ENCODE results near the gene TSEN54.

Gene TSEN54

DNA sequence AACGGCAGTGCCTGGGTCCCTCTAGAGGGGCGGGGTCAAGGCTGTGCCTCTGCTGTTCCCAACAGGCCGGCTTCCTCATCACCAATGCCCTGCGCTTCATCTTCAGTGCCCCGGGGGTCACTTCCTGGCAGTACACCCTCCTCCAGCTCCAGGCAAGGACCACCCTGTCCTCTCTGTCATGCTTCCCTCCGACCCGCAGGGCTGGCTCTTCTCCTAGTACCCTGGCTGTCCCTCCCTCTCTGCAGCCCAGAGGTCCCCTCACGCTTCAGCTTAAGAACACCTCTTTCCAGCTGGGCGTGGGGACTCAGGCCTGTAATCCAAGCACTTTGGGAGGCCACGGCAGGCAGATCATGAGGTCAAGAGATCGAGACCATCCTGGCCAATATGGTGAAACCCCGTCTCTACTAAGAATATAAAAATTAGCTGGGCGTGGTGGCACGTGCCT lies 26.8 kb upstream of the TSEN54 start:
- no peak for DNase-seq

DNA sequence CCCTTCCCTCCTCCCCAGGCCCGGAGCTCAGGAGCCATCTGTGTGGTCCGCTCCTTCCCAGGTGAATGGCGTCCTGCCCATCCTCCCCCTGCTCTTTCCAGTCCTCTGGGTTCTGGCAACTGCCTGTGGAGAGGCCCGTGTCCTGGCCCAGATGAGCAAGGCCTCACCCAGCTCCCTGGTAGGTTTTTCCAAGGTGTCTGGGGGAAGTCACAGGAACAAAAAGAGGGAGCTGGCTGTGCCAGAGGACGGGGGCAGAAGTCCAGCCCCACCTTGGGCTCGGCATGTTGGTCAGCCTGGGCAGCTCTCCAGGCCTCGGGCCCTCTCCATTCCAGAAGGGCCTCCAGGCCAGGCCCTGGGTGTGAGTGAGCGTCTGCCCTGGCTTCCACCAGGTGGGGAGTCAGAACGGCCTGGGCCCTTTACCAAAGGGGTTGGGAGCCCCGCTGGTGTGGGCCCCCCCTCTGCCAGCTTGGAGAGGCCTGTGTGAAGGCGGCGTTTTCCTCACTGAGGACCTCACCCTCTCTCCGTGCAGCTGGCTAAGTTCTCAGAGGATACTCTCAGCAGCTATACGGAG lies 26.1 kb upstream of the TSEN54 start:
- no peak for DNase-seq

DNA sequence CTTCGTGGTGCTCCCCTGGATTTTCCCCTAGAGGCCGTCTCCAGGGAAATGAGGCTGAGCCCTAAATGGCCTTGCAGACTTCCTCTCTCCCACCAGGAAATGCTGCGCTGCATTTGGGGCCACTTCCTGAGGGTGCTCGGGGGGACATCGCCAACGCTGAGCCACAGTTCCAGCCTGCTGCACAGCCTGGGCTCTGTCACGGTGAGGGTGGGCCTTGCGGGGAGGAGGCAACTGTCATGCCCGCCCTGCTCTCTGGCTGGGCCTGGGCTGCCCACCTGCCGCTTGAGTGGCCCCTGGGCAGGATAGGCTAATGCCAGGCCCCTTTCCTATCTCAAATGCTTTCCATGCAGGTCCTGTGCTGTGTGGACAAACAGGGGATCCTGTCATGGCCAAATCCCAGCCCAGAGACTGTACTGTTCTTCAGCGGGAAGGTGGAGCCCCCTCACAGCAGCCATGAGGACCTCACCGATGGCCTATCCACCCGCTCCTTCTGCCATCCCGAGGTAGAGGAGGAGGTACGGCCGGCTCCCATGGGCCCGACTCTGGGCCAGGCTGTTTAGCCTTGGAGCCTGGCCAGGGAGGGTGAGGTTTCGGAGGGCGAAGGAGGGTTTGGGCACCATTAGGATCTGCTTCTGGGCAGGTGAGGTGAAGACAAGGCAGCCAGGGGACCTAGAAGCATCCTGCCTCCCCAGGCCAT lies 25.2 kb upstream of the TSEN54 start:
- no peak for DNase-seq

GRCh38 chr17:75491680-75492079 lies 24.6 kb upstream of the TSEN54 start:
- DNase-seq: no peak

- no peak for DNase-seq
Observed at GRCh38 chr17:75492555-75493168, 23.7 kb upstream of the TSEN54 start.

- DNase-seq: no peak
Observed at GRCh38 chr17:75493476-75494129, 22.7 kb upstream of the TSEN54 start.

DNA sequence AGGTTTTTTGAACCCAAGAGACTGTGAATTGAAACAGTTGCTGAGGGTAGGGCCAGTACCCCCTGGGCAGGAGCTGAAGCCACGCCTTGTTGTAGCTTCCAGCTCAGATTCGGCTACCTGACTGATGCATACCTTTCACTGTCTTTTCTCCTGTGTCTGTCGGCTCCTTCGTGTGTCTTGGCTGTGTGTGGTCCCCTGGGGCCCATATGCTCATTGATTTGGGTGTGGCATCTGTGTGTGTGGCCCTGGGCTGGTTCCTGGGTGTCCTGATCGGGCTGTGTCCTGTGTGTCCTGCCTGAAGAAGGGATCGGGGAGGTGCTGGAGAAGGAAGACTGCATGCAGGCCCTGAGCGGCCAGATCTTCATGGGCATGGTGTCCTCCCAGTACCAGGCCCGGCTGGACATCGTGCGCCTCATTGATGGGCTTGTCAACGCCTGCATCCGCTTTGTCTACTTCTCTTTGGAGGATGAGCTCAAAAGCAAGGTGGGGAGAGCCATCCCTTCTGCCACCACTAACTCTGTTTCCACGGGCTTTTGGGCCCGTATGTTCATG lies 21.9 kb upstream of the TSEN54 start:
- no peak for DNase-seq

DNA sequence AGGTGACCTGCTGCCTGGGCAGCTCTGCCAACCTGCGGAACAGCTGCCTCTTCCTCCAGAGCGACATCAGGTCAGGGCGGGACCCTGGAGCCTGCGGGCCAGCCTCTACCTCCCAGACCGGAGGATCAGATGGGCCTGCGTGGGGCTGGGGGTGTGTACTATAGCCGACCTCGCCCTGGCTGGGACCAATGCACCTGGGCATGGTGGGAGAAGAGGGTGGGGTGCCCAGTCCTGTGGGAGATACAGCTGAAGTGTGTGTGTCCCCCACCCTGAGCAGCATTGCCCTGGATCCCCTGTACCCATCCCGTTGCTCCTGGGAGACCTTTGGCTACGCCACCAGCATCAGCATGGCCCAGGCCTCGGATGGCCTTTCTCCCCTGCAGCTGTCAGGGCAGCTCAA lies 20.3 kb upstream of the TSEN54 start:
- DNase-seq: no peak

DNA sequence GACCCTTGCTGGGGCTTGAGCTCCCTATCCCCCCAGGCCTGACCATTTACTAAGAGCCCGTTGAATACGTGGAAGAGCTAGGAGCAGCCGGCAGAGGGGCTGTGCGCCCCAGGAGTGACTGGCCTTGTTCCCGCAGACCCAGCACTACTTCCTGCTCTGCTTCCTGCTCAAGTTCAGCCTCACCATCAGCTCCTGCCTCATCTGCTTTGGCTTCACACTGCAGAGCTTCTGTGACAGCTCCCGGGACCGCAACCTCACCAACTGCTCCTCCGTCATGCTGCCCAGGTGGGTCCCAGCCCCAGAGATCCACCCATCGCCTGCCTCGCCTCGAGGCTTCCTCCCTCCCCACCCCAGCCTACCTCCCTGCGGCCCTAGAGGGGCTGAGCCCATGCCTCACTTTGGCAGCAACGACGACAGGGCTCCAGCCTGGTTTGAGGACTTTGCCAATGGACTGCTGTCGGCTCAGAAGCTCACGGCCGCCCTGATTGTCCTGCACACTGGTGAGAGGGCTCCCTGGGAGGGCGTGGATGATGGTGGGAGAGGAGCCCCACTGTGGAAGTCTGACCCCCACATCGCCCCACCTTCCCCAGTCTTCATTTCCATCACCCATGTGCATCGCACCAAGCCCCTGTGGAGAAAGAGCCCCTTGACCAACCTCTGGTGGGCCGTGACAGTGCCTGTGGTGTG lies 18.1 kb upstream of the TSEN54 start:
- DNase-seq: no peak

DNA sequence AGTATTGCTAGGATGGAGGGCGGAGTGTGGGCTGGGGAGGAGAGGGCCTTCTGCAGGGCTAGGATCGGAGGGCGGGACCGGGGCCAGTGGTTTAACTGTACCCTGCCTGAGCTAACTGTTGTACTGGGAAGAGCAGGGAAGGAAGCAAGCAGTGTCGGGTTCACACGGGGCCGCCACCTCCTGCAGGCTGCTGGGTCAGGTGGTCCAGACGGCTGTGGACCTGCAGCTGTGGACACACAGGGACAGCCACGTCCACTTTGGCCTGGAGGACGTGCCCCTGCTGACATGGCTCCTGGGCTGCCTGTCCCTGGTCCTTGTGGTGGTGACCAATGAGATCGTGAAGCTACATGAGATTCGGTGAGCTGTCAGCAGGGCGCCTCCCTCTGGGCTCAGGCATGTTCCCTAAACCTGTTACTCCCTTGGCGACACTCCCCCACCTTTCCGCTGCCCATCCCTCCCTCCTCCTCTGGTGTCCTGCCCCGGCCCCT lies 17.6 kb upstream of the TSEN54 start:
- DNase-seq: no peak

GRCh38 chr17:75499313-75500022 lies 16.9 kb upstream of the TSEN54 start:
- no peak for DNase-seq

DNA sequence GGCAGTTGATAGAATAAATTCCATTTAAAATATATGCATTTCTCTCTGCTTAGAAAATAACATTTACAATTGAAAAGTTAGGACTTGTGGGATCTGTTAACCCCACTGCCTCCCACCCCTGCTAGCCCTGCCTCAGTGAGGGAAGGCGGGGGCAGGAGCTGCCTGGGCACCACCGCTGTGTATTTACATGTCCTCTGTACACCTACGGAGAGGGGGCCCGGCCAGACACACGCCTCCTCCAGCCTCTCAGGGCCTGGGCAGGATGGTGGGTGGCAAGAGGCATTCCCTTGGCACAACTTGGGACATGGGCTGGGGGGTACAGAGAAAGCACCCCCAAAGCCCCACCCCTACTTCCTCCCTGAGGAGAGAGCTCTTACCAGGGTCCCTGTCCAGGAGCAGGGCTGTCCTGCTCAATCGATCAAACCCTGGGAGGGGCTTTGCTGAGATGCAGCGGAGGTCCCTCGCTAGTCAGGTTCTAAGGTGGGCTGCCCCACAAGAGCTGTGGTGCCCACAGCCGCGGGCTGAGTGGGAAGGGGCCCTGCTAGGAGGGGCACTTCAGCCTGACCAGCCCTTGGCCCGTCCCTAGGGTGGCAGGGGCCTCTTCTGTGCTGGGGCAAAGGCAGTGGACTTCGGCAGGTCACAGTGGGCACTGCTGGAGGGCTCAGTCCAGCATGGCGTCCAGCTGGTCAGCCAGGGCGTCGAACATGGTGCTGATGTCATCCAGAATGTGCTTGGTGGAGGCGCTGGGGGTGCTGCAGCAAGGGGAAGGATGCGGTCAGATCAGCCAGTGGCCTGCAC lies 15.7 kb upstream of the TSEN54 start:
- DNase-seq: no peak

DNA sequence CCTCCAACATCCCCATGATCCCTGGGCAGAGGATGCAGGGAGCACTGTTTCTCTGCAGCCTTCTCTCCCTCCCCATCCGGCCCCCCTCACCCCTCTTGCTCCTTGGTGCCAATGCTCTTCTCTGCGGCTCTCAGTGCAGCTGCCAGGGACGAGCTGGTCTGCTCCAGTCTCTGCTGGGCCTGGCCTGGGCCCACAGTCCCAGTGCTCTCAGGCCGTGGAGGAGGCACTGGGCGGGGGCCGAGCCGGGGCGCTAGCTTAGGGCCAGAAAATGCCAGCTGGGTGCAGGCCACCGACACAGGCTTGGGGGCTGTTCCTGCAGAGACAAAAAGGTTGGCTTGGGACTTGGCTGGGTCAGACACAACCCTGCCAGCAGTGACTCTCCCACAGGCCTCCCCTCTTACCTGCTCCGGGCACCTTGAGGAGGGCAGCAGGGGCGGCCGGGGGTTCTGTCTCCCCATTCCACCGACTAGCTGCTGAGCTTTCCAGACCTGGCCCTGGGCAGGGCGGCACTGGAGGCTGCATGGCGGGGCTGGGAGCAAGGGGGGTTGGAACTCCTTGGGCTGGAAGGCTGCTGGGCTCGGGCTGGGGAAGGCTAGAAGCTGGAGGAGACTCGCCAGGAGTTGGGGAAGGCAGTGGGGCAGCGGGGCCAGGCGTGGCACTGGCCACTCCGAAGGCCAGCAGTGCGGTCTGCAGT lies 14.8 kb upstream of the TSEN54 start:
- DNase-seq: no peak

GRCh38 chr17:75502072-75502720 lies 14.1 kb upstream of the TSEN54 start:
- DNase-seq: no peak

GRCh38 chr17:75502721-75503329 lies 13.5 kb upstream of the TSEN54 start:
- no peak for DNase-seq

DNA sequence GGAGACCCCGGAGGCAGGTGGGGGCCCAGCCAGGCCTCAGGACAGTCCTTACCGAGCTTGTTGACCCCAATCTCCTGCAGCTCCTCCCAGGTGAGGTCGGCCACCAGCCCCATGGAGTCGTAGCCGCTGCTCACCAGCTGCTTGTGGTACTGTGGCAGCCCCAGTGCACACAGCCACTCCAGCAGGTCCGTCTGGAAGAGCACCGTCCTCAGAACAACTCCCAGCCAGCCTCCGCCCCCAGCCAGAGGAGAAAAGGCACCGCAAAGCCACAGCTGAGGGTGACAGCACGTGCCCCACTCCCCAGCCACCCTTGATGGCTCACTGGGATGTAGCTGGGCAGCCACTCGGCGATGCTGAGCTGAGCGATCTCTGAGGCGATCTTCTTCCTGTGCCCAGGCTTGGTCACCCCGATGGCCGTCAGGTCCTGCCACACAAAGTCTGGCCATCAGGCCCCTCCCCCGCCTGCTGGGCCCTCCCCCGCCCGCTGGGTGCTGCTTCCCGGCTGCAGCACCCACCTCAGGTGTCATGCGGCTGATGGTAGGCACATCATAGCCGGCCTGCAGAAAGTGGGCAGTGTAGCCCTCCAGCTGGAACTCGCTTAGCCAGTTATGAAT lies 12.9 kb upstream of the TSEN54 start:
- no peak for DNase-seq

GRCh38 chr17:75503976-75504346 lies 12.4 kb upstream of the TSEN54 start:
- DNase-seq: no peak

GRCh38 chr17:75504347-75505151 lies 11.8 kb upstream of the TSEN54 start:
- DNase-seq: peak in 1 of 4 experiments; percentile 32

DNA sequence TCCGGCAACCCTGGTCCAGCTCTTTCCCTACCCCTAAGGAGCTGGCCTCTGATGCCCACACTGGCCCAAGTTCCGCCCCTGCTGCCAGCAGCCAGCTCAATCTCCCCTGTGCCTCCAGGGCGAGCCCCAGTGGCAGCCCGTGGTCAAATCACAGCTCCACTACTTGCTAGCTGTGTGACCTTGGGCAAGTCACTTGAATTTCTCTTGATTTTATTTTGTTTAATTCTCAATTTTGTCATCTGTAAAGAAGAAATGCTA lies 11.2 kb upstream of the TSEN54 start:
- no peak for DNase-seq
